OCI-LY1 (cell line): ENCODE results near the gene LSAMP.

Experiments
- H2AFZ ChIP-seq: fragments of 200-600 bp; sonication (generic), shearing (Covaris generic); 2 replicates; pipeline ENCODE4 v1.6.0; 2014; ENCODE audit warnings: antibody characterized with exemption, mild to moderate bottlenecking, low read length
- H3F3A ChIP-seq: fragments of 200-600 bp; sonication (generic), shearing (Covaris generic); 2 replicates; pipeline ENCODE4 v1.6.0; 2014; ENCODE audit warnings: mild to moderate bottlenecking, antibody characterized with exemption, low read length, moderate library complexity; ENCODE audit not compliant: insufficient read depth
- H3K27ac ChIP-seq: fragments of 200-600 bp; sonication (generic); 2 replicates; pipeline ENCODE4 v1.5.1; 2014; ENCODE audit warnings: low read length, mixed run types, mild to moderate bottlenecking, low read depth; ENCODE audit not compliant: poor library complexity, severe bottlenecking
- H3K27me3 ChIP-seq: fragments of 200-600 bp; sonication (generic); 2 replicates; pipeline ENCODE4 v1.6.0; 2014; ENCODE audit warnings: antibody characterized with exemption, mild to moderate bottlenecking, low read length, moderate library complexity; ENCODE audit not compliant: insufficient read depth
- H3K36me3 ChIP-seq: fragments of 200-600 bp; sonication (generic); 2 replicates; pipeline ENCODE4 v1.6.1; 2014; ENCODE audit warnings: mild to moderate bottlenecking, antibody characterized with exemption, low read length, moderate library complexity, mixed read lengths; ENCODE audit not compliant: insufficient read depth
- H3K4me1 ChIP-seq: fragments of 200-600 bp; sonication (generic); 2 replicates; pipeline ENCODE4 v1.5.1; 2014; ENCODE audit warnings: mild to moderate bottlenecking, low read length, moderate library complexity; ENCODE audit not compliant: insufficient read depth, severe bottlenecking
- H3K4me2 ChIP-seq: fragments of 200-600 bp; sonication (generic), shearing (Covaris generic); 2 replicates; pipeline ENCODE4 v1.6.1; 2014; ENCODE audit warnings: low read length
- H3K4me3 ChIP-seq: fragments of 200-600 bp; sonication (generic); 2 replicates; pipeline ENCODE4 v1.5.1; 2014; ENCODE audit warnings: low read length, low read depth, mild to moderate bottlenecking, mixed read lengths; ENCODE audit not compliant: poor library complexity, severe bottlenecking
- H3K79me2 ChIP-seq: fragments of 200-600 bp; shearing (Covaris generic); 2 replicates; pipeline ENCODE4 v1.6.1; 2016; ENCODE audit warnings: mixed run types, low read length, mixed read lengths; ENCODE audit not compliant: insufficient read depth
- H3K9ac ChIP-seq: fragments of 200-600 bp; sonication (generic), shearing (Covaris generic); 2 replicates; pipeline ENCODE4 v1.6.1; 2014; ENCODE audit warnings: mild to moderate bottlenecking, low read length, mixed read lengths
- H3K9me2 ChIP-seq: fragments of 200-600 bp; sonication (generic), shearing (Covaris generic); 2 replicates; pipeline ENCODE4 v1.6.1; 2014; ENCODE audit warnings: low read depth, mild to moderate bottlenecking, low read length, mixed read lengths
- H3K9me3 ChIP-seq: fragments of 200-600 bp; shearing (Covaris generic); 2 replicates; pipeline ENCODE4 v1.6.1; 2014; ENCODE audit warnings: low read length, mixed read lengths
- H4K20me1 ChIP-seq: fragments of 200-600 bp; sonication (generic), shearing (Covaris generic); 2 replicates; pipeline ENCODE4 v1.6.0; 2016; ENCODE audit warnings: mild to moderate bottlenecking, low read length; ENCODE audit not compliant: insufficient read depth
- EZH2 ChIP-seq: fragments of 200-600 bp; sonication (generic), shearing (Covaris generic); IDR thresholded peaks from 2 replicates; pipeline ENCODE4 v1.8.0; 2017; ENCODE audit warnings: borderline replicate concordance, mixed run types, mild to moderate bottlenecking, antibody characterized with exemption, low read length, moderate library complexity, mixed read lengths
- TF ChIP-seq, protein P1 (sequence below): fragments of 200-600 bp; sonication (generic), shearing (Covaris generic); IDR thresholded peaks from 2 replicates; pipeline ENCODE4 v1.5.1; 2017; ENCODE audit warnings: mild to moderate bottlenecking, antibody characterized with exemption, low read length, moderate library complexity, mixed read lengths

The LSAMP gene

DNA sequence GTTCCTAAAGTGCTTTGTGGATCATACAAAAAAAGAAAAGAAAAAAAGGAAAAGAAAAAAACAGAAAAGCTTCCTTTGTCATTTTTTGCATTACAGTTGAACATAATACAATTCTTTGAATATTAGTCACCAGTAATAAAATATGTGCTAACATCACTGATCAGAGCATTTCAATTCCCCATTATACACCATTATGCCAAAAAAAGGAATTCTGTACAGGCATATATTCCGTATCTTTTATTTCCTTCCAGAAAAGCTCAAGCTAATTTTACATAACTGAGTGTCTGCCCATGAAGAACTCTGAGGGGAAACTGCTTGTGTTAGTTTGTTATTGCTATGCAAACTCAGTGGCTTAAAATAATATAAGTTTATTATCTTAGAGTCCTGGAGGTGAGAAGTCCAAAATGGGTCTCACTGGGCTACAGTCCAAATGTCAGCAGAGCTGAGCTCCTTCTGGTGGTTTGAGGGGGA is 444.1 kb downstream of the LSAMP start:
- H3K36me3 ChIP-seq = no peaks in the 10 kb centered on the region
- TF ChIP-seq, protein P1, sequence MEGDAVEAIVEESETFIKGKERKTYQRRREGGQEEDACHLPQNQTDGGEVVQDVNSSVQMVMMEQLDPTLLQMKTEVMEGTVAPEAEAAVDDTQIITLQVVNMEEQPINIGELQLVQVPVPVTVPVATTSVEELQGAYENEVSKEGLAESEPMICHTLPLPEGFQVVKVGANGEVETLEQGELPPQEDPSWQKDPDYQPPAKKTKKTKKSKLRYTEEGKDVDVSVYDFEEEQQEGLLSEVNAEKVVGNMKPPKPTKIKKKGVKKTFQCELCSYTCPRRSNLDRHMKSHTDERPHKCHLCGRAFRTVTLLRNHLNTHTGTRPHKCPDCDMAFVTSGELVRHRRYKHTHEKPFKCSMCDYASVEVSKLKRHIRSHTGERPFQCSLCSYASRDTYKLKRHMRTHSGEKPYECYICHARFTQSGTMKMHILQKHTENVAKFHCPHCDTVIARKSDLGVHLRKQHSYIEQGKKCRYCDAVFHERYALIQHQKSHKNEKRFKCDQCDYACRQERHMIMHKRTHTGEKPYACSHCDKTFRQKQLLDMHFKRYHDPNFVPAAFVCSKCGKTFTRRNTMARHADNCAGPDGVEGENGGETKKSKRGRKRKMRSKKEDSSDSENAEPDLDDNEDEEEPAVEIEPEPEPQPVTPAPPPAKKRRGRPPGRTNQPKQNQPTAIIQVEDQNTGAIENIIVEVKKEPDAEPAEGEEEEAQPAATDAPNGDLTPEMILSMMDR = no peak
- TF ChIP-seq EZH2 = no peak
- no peaks in the 10 kb centered on the region for H3K27me3 ChIP-seq
- H3K4me3 ChIP-seq = no peak overlapping the region
- H3K4me1 ChIP-seq = no peaks in the 10 kb centered on the region
- no peak overlapping the region for H3K4me2 ChIP-seq
- no peaks in the 10 kb centered on the region for H3K79me2 ChIP-seq
- no peaks in the 10 kb centered on the region for H3F3A ChIP-seq
- no peak overlapping the region for H2AFZ ChIP-seq
- H3K9me2 ChIP-seq = no peaks in the 10 kb centered on the region
- no peaks in the 10 kb centered on the region for H3K9me3 ChIP-seq
- H3K9ac ChIP-seq = no peak overlapping the region
- no peaks in the 10 kb centered on the region for H4K20me1 ChIP-seq
- H3K27ac ChIP-seq = no peak overlapping the region

DNA sequence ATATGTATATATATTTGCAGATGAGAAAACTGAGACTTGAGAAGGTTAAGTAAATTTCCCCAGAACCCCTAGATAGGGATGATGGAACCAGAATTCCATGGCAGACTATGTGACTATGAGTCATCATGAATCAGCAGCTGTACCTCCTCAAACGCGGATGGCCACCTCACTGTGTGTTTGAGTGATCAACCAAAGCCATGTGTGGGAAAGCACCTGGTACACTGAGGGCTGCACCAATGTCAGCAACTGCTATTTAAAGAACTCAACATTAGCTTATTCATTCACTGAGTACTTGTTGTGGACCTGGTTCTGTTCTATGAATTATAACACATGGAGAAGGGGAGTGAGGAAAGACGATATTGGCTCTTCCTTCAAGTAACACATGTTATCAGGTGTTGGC is 445.0 kb downstream of the LSAMP start:
- Histone ChIP-seq H3K9ac (no peak overlapping the region), H4K20me1 (no peaks in the 10 kb centered on the region), H3K27ac (no peak overlapping the region), H3K4me1 (no peaks in the 10 kb centered on the region), H2AFZ (no peak overlapping the region), H3K4me2 (no peak overlapping the region), H3F3A (no peaks in the 10 kb centered on the region), H3K27me3 (no peaks in the 10 kb centered on the region), H3K9me3 (no peaks in the 10 kb centered on the region), H3K79me2 (no peaks in the 10 kb centered on the region), H3K4me3 (no peak overlapping the region), H3K9me2 (no peaks in the 10 kb centered on the region), H3K36me3 (no peaks in the 10 kb centered on the region)
- TF ChIP-seq, protein P1 = no peak
- TF ChIP-seq EZH2 = no peak

DNA sequence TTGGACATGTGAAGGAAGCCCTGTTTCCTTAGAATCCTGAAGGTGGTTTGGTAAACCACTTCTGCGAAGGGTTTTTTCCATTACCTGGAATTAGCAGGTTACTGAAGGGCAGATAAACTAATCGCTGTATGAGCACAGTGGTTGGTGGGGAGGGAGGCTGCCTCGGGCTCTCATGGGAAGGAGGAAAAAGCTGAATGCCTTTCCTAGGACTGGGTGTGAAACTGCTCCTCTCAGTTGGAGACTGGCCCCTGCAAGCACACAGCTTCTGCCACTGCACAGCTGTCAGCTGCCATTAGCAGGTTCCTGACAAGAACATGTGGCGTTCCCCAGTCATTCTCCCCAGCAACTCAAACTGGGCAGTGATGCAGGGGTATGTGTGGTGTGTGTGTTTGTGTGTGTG is 445.7 kb downstream of the LSAMP start:
- H3K79me2 ChIP-seq = no peaks in the 10 kb centered on the region
- H2AFZ ChIP-seq = no peak overlapping the region
- no peaks in the 10 kb centered on the region for H3K9me2 ChIP-seq
- H3K9me3 ChIP-seq = no peaks in the 10 kb centered on the region
- H3K27me3 ChIP-seq = no peaks in the 10 kb centered on the region
- no peaks in the 10 kb centered on the region for H3K36me3 ChIP-seq
- no peak overlapping the region for H3K9ac ChIP-seq
- H3F3A ChIP-seq = no peaks in the 10 kb centered on the region
- no peak for TF ChIP-seq EZH2
- TF ChIP-seq, protein P1 = no peak
- H3K4me1 ChIP-seq = no peaks in the 10 kb centered on the region
- no peak overlapping the region for H3K27ac ChIP-seq
- no peaks in the 10 kb centered on the region for H4K20me1 ChIP-seq
- no peak overlapping the region for H3K4me3 ChIP-seq
- H3K4me2 ChIP-seq = no peak overlapping the region
